GM18511 (cell line): ENCODE results near the gene EMSY.
"Not testable (repeated sequence)": the region's sequence is repeated elsewhere in the genome, so short reads cannot be mapped to it uniquely, and the experiment has no call there.

ENCODE experiments used
- ATAC-seq: cut with Tn5 transposase; IDR thresholded peaks from one replicate; pipeline ENCODE4 v1.9.1; 2021; ENCODE audit warnings: mild to moderate bottlenecking, moderate library complexity; ENCODE audit not compliant: unreplicated experiment

The EMSY gene

GRCh38 chr11:76562541-76562940 lies 117.7 kb downstream of the EMSY start:
- no peak for ATAC-seq

- ATAC-seq = no peak
These were observed 119.5 kb downstream of the EMSY start for GRCh38 chr11:76564364-76564763.

GRCh38 chr11:76566811-76567210 lies 122.0 kb downstream of the EMSY start:
- no peak for ATAC-seq

- no peak for ATAC-seq
These were observed 122.4 kb downstream of the EMSY start for GRCh38 chr11:76567261-76567660.

GRCh38 chr11:76568139-76568538 lies 123.3 kb downstream of the EMSY start:
- no peak for ATAC-seq

GRCh38 chr11:76568621-76569020 lies 123.8 kb downstream of the EMSY start:
- no peak for ATAC-seq

- not testable (repeated sequence) for ATAC-seq
These were observed 127.5 kb downstream of the EMSY start for GRCh38 chr11:76572181-76572875.

GRCh38 chr11:76574406-76574805 lies 129.6 kb downstream of the EMSY start:
- no peak for ATAC-seq

- ATAC-seq = no peak
These were observed 130.1 kb downstream of the EMSY start for GRCh38 chr11:76574879-76575278.

GRCh38 chr11:76577226-76577920 lies 132.6 kb downstream of the EMSY start:
- no peak for ATAC-seq

- no peak for ATAC-seq
These were observed 133.3 kb downstream of the EMSY start for GRCh38 chr11:76577921-76578653.

GRCh38 chr11:76578654-76579055 lies 133.8 kb downstream of the EMSY start:
- ATAC-seq = no peak

- ATAC-seq = no peak
These were observed 134.4 kb downstream of the EMSY start for GRCh38 chr11:76579056-76579751.

GRCh38 chr11:76579752-76580151 lies 134.9 kb downstream of the EMSY start:
- no peak for ATAC-seq

- not testable (repeated sequence) for ATAC-seq
These were observed 137.7 kb downstream of the EMSY start for GRCh38 chr11:76582471-76582870.

- ATAC-seq = no peak
These were observed 143.1 kb downstream of the EMSY start for GRCh38 chr11:76587820-76588454.

- ATAC-seq = no peak
These were observed 143.9 kb downstream of the EMSY start for GRCh38 chr11:76588455-76589325.

- no peak for ATAC-seq
These were observed 144.7 kb downstream of the EMSY start for GRCh38 chr11:76589477-76589876.

GRCh38 chr11:76589964-76590950 lies 145.4 kb downstream of the EMSY start:
- no peak for ATAC-seq
